Measurements from ENCODE around the gene ATP11C.
A peak's percentile ranks its signal among the peaks of the same experiment; 100 is the strongest.
"Not testable (repeated sequence)": the region's sequence is repeated elsewhere in the genome, so short reads cannot be mapped to it uniquely, and the experiment has no call there.

ATP11C gene

DNA sequence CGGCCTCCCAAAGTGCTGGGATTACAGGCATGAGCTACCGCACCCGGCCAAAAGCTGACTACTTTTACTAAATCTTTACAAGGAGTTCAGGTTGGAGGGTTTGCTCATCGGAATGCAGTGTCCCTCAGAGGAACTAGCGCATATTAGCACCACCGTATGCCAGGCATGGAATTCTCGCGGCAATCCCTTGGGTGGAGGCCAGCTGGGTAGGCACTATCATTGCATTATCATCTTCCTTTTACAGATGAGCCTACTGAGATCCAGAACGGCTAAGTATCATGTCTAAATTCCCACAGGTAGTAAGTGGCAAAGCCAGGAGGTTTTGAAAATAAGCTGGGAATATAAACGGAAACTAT, 38.5 kb upstream of the ATP11C start:
- TF ChIP-seq CTCF (IDR thresholded peaks at IDR 0.05) = no peak
- Histone ChIP-seq H3K9ac (no peak overlapping the region), H3K79me2 (no peaks in the 10 kb centered on the region), H3K36me3 (ENCODE audit: control insufficient read depth, insufficient read depth, low read length) (no peaks in the 10 kb centered on the region), H2AFZ (peak overlapping the region; percentile 60), H3K4me1 (no peaks in the 10 kb centered on the region), H3K27me3 (ENCODE audit: control insufficient read depth, insufficient read depth, low read length) (no peaks in the 10 kb centered on the region), H3K27ac (no peak overlapping the region), H3K9me3 (ENCODE audit: control insufficient read depth, low read length) (no peaks in the 10 kb centered on the region), H3K4me2 (ENCODE audit: low read length) (no peak overlapping the region), H3K4me3 (ENCODE audit: low read depth, low read length) (no peak overlapping the region)

- TF ChIP-seq CTCF (IDR thresholded peaks at IDR 0.05) = no peak
- no peaks in the 10 kb centered on the region for H3K4me1 ChIP-seq
- no peak overlapping the region for H3K27ac ChIP-seq
- H3K4me2 ChIP-seq (ENCODE audit: low read length) = no peak overlapping the region
- H2AFZ ChIP-seq = no peak overlapping the region
- no peaks in the 10 kb centered on the region for H3K9me3 ChIP-seq (ENCODE audit: control insufficient read depth, low read length)
- H3K36me3 ChIP-seq (ENCODE audit: control insufficient read depth, insufficient read depth, low read length) = no peaks in the 10 kb centered on the region
- H3K79me2 ChIP-seq = no peaks in the 10 kb centered on the region
- H3K27me3 ChIP-seq (ENCODE audit: control insufficient read depth, insufficient read depth, low read length) = no peaks in the 10 kb centered on the region
- no peak overlapping the region for H3K4me3 ChIP-seq (ENCODE audit: low read depth, low read length)
- H3K9ac ChIP-seq = no peak overlapping the region
Measured at GRCh38 chrX:139969286-139969685, 36.4 kb upstream of the ATP11C start.

DNA sequence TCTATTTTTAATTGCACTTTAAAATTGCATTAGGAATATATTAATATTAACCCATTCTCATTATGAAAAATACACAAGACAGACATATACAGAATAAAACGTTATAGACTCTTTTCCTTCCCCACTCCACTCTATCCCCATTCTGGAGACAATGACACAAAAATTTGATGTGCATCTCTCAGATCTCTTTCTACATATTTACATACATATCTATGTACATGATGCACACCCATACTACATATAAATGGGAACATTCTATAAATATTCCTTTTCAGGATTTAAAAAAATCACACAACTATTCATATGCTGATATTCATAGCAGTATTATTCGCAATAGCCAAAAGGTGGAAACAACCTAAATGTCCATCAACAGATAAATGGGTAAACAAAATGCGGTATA, 34.9 kb upstream of the ATP11C start:
- TF ChIP-seq CTCF (IDR thresholded peaks at IDR 0.05) = no peak
- Histone ChIP-seq H3K27ac (no peak overlapping the region), H3K27me3 (ENCODE audit: control insufficient read depth, insufficient read depth, low read length) (no peaks in the 10 kb centered on the region)

GRCh38 chrX:139967300-139967699, 34.4 kb upstream of the ATP11C start:
- Histone ChIP-seq H3K27me3 (ENCODE audit: control insufficient read depth, insufficient read depth, low read length) (no peaks in the 10 kb centered on the region), H3K79me2 (no peaks in the 10 kb centered on the region), H2AFZ (no peak overlapping the region), H3K9me3 (ENCODE audit: control insufficient read depth, low read length) (no peaks in the 10 kb centered on the region), H3K4me1 (no peaks in the 10 kb centered on the region), H3K4me2 (ENCODE audit: low read length) (no peak overlapping the region), H3K27ac (no peak overlapping the region), H3K9ac (no peak overlapping the region), H3K4me3 (ENCODE audit: low read depth, low read length) (no peak overlapping the region), H3K36me3 (ENCODE audit: control insufficient read depth, insufficient read depth, low read length) (no peaks in the 10 kb centered on the region)
- no peak for TF ChIP-seq CTCF (IDR thresholded peaks at IDR 0.05)

More for the DNA sequence above, 34.9 kb upstream of the ATP11C start:
- H3K9ac ChIP-seq = no peak overlapping the region
- no peak overlapping the region for H3K4me3 ChIP-seq (ENCODE audit: low read depth, low read length)
- H3K4me2 ChIP-seq (ENCODE audit: low read length) = no peak overlapping the region
- no peak overlapping the region for H2AFZ ChIP-seq
- no peaks in the 10 kb centered on the region for H3K4me1 ChIP-seq
- H3K9me3 ChIP-seq (ENCODE audit: control insufficient read depth, low read length) = no peaks in the 10 kb centered on the region
- H3K36me3 ChIP-seq (ENCODE audit: control insufficient read depth, insufficient read depth, low read length) = no peaks in the 10 kb centered on the region
- no peaks in the 10 kb centered on the region for H3K79me2 ChIP-seq

- not testable (repeated sequence) for H3K27ac ChIP-seq; H3K9ac ChIP-seq; H3K4me1 ChIP-seq; H3K9me3 ChIP-seq (ENCODE audit: control insufficient read depth, low read length); H3K79me2 ChIP-seq; H3K4me3 ChIP-seq (ENCODE audit: low read depth, low read length); H3K4me2 ChIP-seq (ENCODE audit: low read length); H2AFZ ChIP-seq; H3K27me3 ChIP-seq (ENCODE audit: control insufficient read depth, insufficient read depth, low read length); H3K36me3 ChIP-seq (ENCODE audit: control insufficient read depth, insufficient read depth, low read length)
Measured at GRCh38 chrX:139966159-139966558, 33.3 kb upstream of the ATP11C start.
